ENCODE measurements around the gene PPP1R16B. TPM values are rescaled to one million over a fixed set of nuclear protein-coding genes. Genes with fewer than 3 reads are reported as not detected.
"Not testable (repeated sequence)": the region's sequence is repeated elsewhere in the genome, so short reads cannot be mapped to it uniquely, and the experiment has no call there.

The PPP1R16B gene
- total RNA-seq, 2 donors from 2014 or later, result 143 to 184 TPM

- Mint-ChIP-seq H3K27me3 (ENCODE audit: low read depth) (no peaks in the 10 kb centered on the region), H3K4me1 (ENCODE audit: low read depth) (peaks cover 44% of the 10 kb centered on the region), H3K9me3 (no peaks in the 10 kb centered on the region), H3K36me3 (ENCODE audit: insufficient read depth in 2 of 2) (peaks cover 13 to 22% of the 10 kb centered on the region in 2 donors), H3K27ac (peak overlapping the region; percentile 91), H3K4me3 (peak overlapping the region; percentile 87 to 91)
- ATAC-seq (replicated peaks in 1 of 2), result no peak
- no peak for DNase-seq
These were observed 1.3 kb upstream of the PPP1R16B start for GRCh38 chr20:38804221-38804620.

- H3K9me3 Mint-ChIP-seq, result no peaks in the 10 kb centered on the region
- peak overlapping the region; percentile 87 to 91 for H3K4me3 Mint-ChIP-seq
- peak; percentile 79 to 85 for DNase-seq
- no peaks in the 10 kb centered on the region for H3K27me3 Mint-ChIP-seq (ENCODE audit: low read depth)
- peaks cover 46% of the 10 kb centered on the region for H3K4me1 Mint-ChIP-seq (ENCODE audit: low read depth)
- peak overlapping the region; percentile 91 for H3K27ac Mint-ChIP-seq
- peaks cover 13 to 27% of the 10 kb centered on the region in 2 donors for H3K36me3 Mint-ChIP-seq (ENCODE audit: insufficient read depth in 2 of 2)
- peak; percentile 79 for ATAC-seq (replicated peaks in 1 of 2)
These were observed 605 bp upstream of the PPP1R16B start for GRCh38 chr20:38804682-38805501.

GRCh38 chr20:38805958-38806854 lies 709 bp downstream of the PPP1R16B start:
- DNase-seq (peak; percentile 56 to 62), ATAC-seq (replicated peaks in 1 of 2) (peak; percentile 21)
- H3K9me3 Mint-ChIP-seq, result no peaks in the 10 kb centered on the region
- no peaks in the 10 kb centered on the region for H3K27me3 Mint-ChIP-seq (ENCODE audit: low read depth)
- peak overlapping the region; percentile 87 to 98 for H3K4me3 Mint-ChIP-seq
- peaks cover 15 to 36% of the 10 kb centered on the region in 2 donors for H3K36me3 Mint-ChIP-seq (ENCODE audit: insufficient read depth in 2 of 2)
- H3K27ac Mint-ChIP-seq, result no peak overlapping the region
- peaks cover 59% of the 10 kb centered on the region for H3K4me1 Mint-ChIP-seq (ENCODE audit: low read depth)

DNA sequence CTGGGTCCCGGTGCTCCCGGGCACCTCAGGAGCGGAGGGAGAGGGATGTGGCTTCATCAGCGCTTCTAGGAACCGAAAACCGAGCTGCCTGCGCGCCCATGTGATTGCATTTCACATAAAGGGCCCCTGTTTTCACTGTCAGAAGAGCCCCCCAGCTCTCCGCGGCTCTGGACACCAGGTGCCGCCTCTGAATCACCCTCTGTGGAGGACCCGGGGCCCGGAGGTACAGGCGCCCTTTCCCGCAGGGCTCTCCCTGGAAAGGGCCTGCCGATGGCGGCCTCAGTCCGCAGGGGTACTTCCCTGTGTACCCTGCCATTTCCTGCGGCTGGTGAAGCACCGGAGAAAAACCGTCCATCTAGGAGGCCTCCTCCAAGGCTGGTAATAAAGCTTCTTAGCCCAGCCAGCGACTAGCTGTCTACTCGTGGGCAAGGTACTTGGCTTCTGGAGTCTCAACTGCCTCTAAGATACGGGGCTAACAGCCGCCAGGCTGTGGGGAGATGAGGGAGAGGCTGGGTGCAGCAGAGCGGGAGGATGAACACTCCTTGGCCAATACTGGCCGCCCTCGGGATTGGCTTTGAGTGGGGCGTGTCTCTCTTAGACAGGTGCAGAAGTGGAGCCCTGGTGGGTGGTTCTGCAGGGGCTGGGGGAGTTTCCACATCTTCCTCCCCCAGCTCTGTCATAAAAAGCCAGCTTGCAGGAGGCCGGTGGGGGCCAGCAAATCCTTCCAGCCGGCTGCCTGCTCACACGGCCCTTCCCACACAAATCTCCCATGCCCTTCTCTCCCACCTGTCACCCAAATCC lies 1.6 kb downstream of the PPP1R16B start:
- H3K4me3 Mint-ChIP-seq, result peak overlapping the region; percentile 83 to 98
- H3K9me3 Mint-ChIP-seq, result no peaks in the 10 kb centered on the region
- H3K36me3 Mint-ChIP-seq (ENCODE audit: insufficient read depth in 2 of 2), result peaks cover 15 to 40% of the 10 kb centered on the region in 2 donors
- H3K27me3 Mint-ChIP-seq (ENCODE audit: low read depth), result no peaks in the 10 kb centered on the region
- H3K27ac Mint-ChIP-seq, result peak overlapping the region; percentile 57
- peak; percentile 21 to 25 for DNase-seq
- peaks cover 68% of the 10 kb centered on the region for H3K4me1 Mint-ChIP-seq (ENCODE audit: low read depth)
- peak in 1 of 2 donors; percentile 6 for ATAC-seq (replicated peaks in 1 of 2)

- H3K4me3 Mint-ChIP-seq, result peak overlapping the region in 1 of 2 donors; percentile 98
- no peaks in the 10 kb centered on the region for H3K27me3 Mint-ChIP-seq (ENCODE audit: low read depth)
- no peaks in the 10 kb centered on the region for H3K9me3 Mint-ChIP-seq
- peak overlapping the region; percentile 26 for H3K27ac Mint-ChIP-seq
- peaks cover 75% of the 10 kb centered on the region for H3K4me1 Mint-ChIP-seq (ENCODE audit: low read depth)
- DNase-seq (no peak), ATAC-seq (replicated peaks in 1 of 2) (no peak)
- peaks cover 20 to 40% of the 10 kb centered on the region in 2 donors for H3K36me3 Mint-ChIP-seq (ENCODE audit: insufficient read depth in 2 of 2)
These were observed 4.4 kb downstream of the PPP1R16B start for GRCh38 chr20:38809942-38810341.

GRCh38 chr20:38810926-38811630 lies 5.6 kb downstream of the PPP1R16B start:
- Mint-ChIP-seq H3K4me3 (peak overlapping the region in 1 of 2 donors; percentile 20), H3K36me3 (ENCODE audit: insufficient read depth in 2 of 2) (peaks cover 18 to 48% of the 10 kb centered on the region in 2 donors), H3K27ac (peak overlapping the region; percentile 43), H3K4me1 (ENCODE audit: low read depth) (peaks cover 81% of the 10 kb centered on the region), H3K9me3 (no peaks in the 10 kb centered on the region), H3K27me3 (ENCODE audit: low read depth) (no peaks in the 10 kb centered on the region)
- DNase-seq, result no peak
- no peak for ATAC-seq (replicated peaks in 1 of 2)

- DNase-seq, result no peak
- H3K4me1 Mint-ChIP-seq (ENCODE audit: low read depth), result peaks cover 88% of the 10 kb centered on the region
- no peak for ATAC-seq (replicated peaks in 1 of 2)
- H3K4me3 Mint-ChIP-seq, result peak overlapping the region in 1 of 2 donors; percentile 20
- no peaks in the 10 kb centered on the region for H3K27me3 Mint-ChIP-seq (ENCODE audit: low read depth)
- H3K36me3 Mint-ChIP-seq (ENCODE audit: insufficient read depth in 2 of 2), result peaks cover 18 to 48% of the 10 kb centered on the region in 2 donors
- H3K27ac Mint-ChIP-seq, result no peak overlapping the region
- H3K9me3 Mint-ChIP-seq, result no peaks in the 10 kb centered on the region
These were observed 6.3 kb downstream of the PPP1R16B start for GRCh38 chr20:38811769-38812168.

- no peaks in the 10 kb centered on the region for H3K27me3 Mint-ChIP-seq (ENCODE audit: low read depth)
- no peak overlapping the region for H3K4me3 Mint-ChIP-seq
- ATAC-seq (replicated peaks in 1 of 2) (no peak), DNase-seq (no peak)
- peaks cover 17 to 46% of the 10 kb centered on the region in 2 donors for H3K36me3 Mint-ChIP-seq (ENCODE audit: insufficient read depth in 2 of 2)
- no peaks in the 10 kb centered on the region for H3K9me3 Mint-ChIP-seq
- H3K27ac Mint-ChIP-seq, result peak overlapping the region; percentile 39
- H3K4me1 Mint-ChIP-seq (ENCODE audit: low read depth), result peaks cover 92% of the 10 kb centered on the region
These were observed 6.7 kb downstream of the PPP1R16B start for GRCh38 chr20:38812182-38812581.

GRCh38 chr20:38812709-38813573 lies 7.4 kb downstream of the PPP1R16B start:
- DNase-seq, result no peak
- H3K4me1 Mint-ChIP-seq (ENCODE audit: low read depth), result peaks cover 92% of the 10 kb centered on the region
- no peaks in the 10 kb centered on the region for H3K27me3 Mint-ChIP-seq (ENCODE audit: low read depth)
- peak overlapping the region; percentile 39 for H3K27ac Mint-ChIP-seq
- H3K4me3 Mint-ChIP-seq, result no peak overlapping the region
- ATAC-seq (replicated peaks in 1 of 2), result peak in 1 of 2 donors; percentile 18
- H3K9me3 Mint-ChIP-seq, result no peaks in the 10 kb centered on the region
- peaks cover 16 to 42% of the 10 kb centered on the region in 2 donors for H3K36me3 Mint-ChIP-seq (ENCODE audit: insufficient read depth in 2 of 2)

- not testable (repeated sequence) for DNase-seq; H3K9me3 Mint-ChIP-seq; H3K27ac Mint-ChIP-seq; H3K27me3 Mint-ChIP-seq (ENCODE audit: low read depth); ATAC-seq (replicated peaks in 1 of 2); H3K4me3 Mint-ChIP-seq
- H3K4me1 Mint-ChIP-seq (ENCODE audit: low read depth), result peaks cover 92% of the 10 kb centered on the region
- peaks cover 19 to 44% of the 10 kb centered on the region in 2 donors for H3K36me3 Mint-ChIP-seq (ENCODE audit: insufficient read depth in 2 of 2)
These were observed 8.1 kb downstream of the PPP1R16B start for GRCh38 chr20:38813574-38813962.

GRCh38 chr20:38815446-38815845 lies 9.9 kb downstream of the PPP1R16B start:
- Mint-ChIP-seq H3K4me1 (ENCODE audit: low read depth) (peaks cover 87% of the 10 kb centered on the region), H3K9me3 (no peaks in the 10 kb centered on the region), H3K27me3 (ENCODE audit: low read depth) (no peaks in the 10 kb centered on the region), H3K36me3 (ENCODE audit: insufficient read depth in 2 of 2) (peaks cover 14 to 29% of the 10 kb centered on the region in 2 donors), H3K27ac (peak overlapping the region; percentile 97), H3K4me3 (peak overlapping the region in 1 of 2 donors; percentile 59)
- DNase-seq, result no peak
- ATAC-seq (replicated peaks in 1 of 2), result no peak

Measured in activated T-cell treated with anti-CD3 and anti-CD28 coated beads, Interleukin-2, amount 50 U/mL, for 72 hours (primary cell).